Panc1 (cell line): ENCODE data around the gene IVNS1ABP. TPM values are rescaled to one million over a fixed set of nuclear protein-coding genes. Genes with fewer than 3 reads are reported as not detected.

Experiments
- ATAC-seq: fragments of 200-7000 bp; cut with Tn5 transposase; 2 replicates; pipeline ENCODE4 v1.9.1; 2020; ENCODE audit warnings: mild to moderate bottlenecking, moderate library complexity
- BruUV-seq: library from RNA; stranded (reverse); fragments of 400-500 nt; replicated peaks from 2 replicates; lab custom pipeline; 2021; lab: Mats Ljungman, UMichigan
- CTCF ChIA-PET: fragments of 300-600 bp; sonication (Branson Sonifier 250); formaldehyde crosslinking; loops from one replicate; lab custom pipeline; 2022; ENCODE audit warnings: antibody characterized with exemption; lab: Charles Lee
- POLR2A ChIA-PET: fragments of 300-600 bp; sonication (Branson Sonifier 250); formaldehyde crosslinking; loops from one replicate; lab custom pipeline; 2022; ENCODE audit warnings: antibody characterized with exemption; lab: Charles Lee
- DNase-seq: peaks from one replicate; pipeline ENCODE4 v3.0.0-alpha.2; 2010; ENCODE audit warnings: low read depth, low spot score
- H3K27ac ChIP-seq: 2 replicates; pipeline ENCODE4 v1.5.1; 2011; ENCODE audit warnings: mild to moderate bottlenecking, low read length, inconsistent platforms
- H3K27me3 ChIP-seq: fragments of 200-500 bp; sonication (Bioruptor generic); 2 replicates; pipeline ENCODE4 v1.6.0; 2014; ENCODE audit warnings: low read length, inconsistent platforms; ENCODE audit not compliant: control insufficient read depth, insufficient read depth
- H3K36me3 ChIP-seq: fragments of 200-500 bp; sonication (Bioruptor generic); 2 replicates; pipeline ENCODE4 v1.5.1; 2014; ENCODE audit warnings: inconsistent platforms, mild to moderate bottlenecking, low read length, moderate library complexity; ENCODE audit not compliant: control insufficient read depth, insufficient read depth
- H3K4me1 ChIP-seq: 2 replicates; pipeline ENCODE4 v1.5.1; 2011; ENCODE audit warnings: inconsistent platforms, mild to moderate bottlenecking, low read length, moderate library complexity; ENCODE audit not compliant: control insufficient read depth, insufficient read depth
- H3K4me3 ChIP-seq, 2 experiments: 2 replicates each; pipeline ENCODE4 v1.5.1; 2011 to 2012; ENCODE audit warnings: low read depth in 2 of 2, low read length in 2 of 2, mild to moderate bottlenecking in 2 of 2, inconsistent platforms in 1 of 2, moderate library complexity in 1 of 2
- H3K9me3 ChIP-seq: fragments of 200-500 bp; sonication (Bioruptor generic); 2 replicates; pipeline ENCODE4 v1.5.1; 2014; ENCODE audit warnings: low read depth, mild to moderate bottlenecking, inconsistent platforms, low read length, moderate library complexity; ENCODE audit not compliant: control insufficient read depth, insufficient read depth
- CTCF ChIP-seq: fragments of 450-650 bp; IDR thresholded peaks from 2 replicates; pipeline ENCODE4 v1.5.1; 2017; ENCODE audit warnings: mild to moderate bottlenecking
- POLR2AphosphoS5 ChIP-seq: IDR thresholded peaks from 2 replicates; pipeline ENCODE4 v1.6.1; 2012; ENCODE audit warnings: mild to moderate bottlenecking, low read depth, low read length, moderate library complexity
- REST ChIP-seq, 2 experiments: IDR thresholded peaks; 2 replicates each; pipeline ENCODE4 v1.6.1; 2011 to 2012; ENCODE audit warnings: low read depth in 2 of 2, control low read depth in 1 of 2, low read length in 1 of 2, mild to moderate bottlenecking in 1 of 2, moderate library complexity in 1 of 2; ENCODE audit not compliant: insufficient read depth in 1 of 2
- SIN3A ChIP-seq: IDR thresholded peaks from 2 replicates; pipeline ENCODE4 v1.6.1; 2012; ENCODE audit warnings: low read depth, mild to moderate bottlenecking, low read length, moderate library complexity, borderline replicate concordance; ENCODE audit not compliant: insufficient read depth
- TCF7L2 ChIP-seq: IDR thresholded peaks from 2 replicates; pipeline ENCODE4 v1.6.1; 2011; ENCODE audit warnings: mild to moderate bottlenecking, low read depth, low read length, inconsistent platforms
- in situ Hi-C: cut with HindIII; loops from 2 replicates; pipeline ENCODE4 v1.10.0; 2016; ENCODE audit warnings: low sequenced_read_pairs, low pct_unique_long_range_greater_than_20kb
- intact Hi-C: fragments of 100-400 bp; cut with micrococcal nuclease; formaldehyde crosslinking; loops from one replicate; pipeline ENCODE4 v1.10.0; 2022; ENCODE audit not compliant: unreplicated experiment
- total RNA-seq: library from RNA; stranded (reverse); gene quantifications from one replicate; pipeline ENCODE4 v1.2.1, GENCODE V29; 2021; ENCODE audit not compliant: unreplicated experiment

IVNS1ABP gene
- total RNA-seq, 1 experiment from 2014 or later, result 70.2 TPM

DNA sequence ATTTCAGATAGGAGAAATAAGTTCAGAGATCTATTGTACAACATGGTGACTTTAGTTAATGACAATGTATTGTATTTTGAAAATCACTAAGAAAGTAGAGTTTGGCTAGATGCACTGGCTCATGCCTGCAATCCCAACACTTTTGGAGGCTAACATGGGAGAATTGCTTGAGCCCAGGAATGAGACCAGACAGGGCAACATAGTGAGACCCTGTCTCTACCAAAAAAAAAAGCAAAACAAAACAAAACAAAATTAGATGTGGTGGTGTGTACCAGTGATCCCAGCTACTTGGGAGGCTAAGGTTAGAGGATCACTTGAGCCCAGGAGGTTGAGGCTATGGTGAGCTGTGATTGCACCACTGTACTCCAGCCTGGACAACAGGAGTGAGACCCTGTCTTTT, 27.2 kb downstream of the IVNS1ABP start:
- BruUV-seq, result no TSS peak
- Histone ChIP-seq H3K9me3 (no peaks in the 10 kb centered on the region), H3K27ac (no peak overlapping the region), H3K4me3 (no peak overlapping the region), H3K36me3 (peaks cover 2% of the 10 kb centered on the region; the same call in 1 of the 2 replicates), H3K4me1 (no peaks in the 10 kb centered on the region), H3K27me3 (no peaks in the 10 kb centered on the region)
- intact Hi-C loops, result no loop called here
- ChIA-PET CTCF (interaction anchor here (0.5 kb wide), 1 partner anchor 391 kb away, joined by 3 read pairs; no protein-coding TSS in a partner anchor), POLR2A (no interaction called here)
- TF ChIP-seq TCF7L2 (no peak), CTCF (no peak), REST (IDR thresholded peaks at IDR 0.05; ENCODE audit: insufficient read depth in 1 of 2, low read depth in 2 of 2, low read length in 1 of 2) (no peak), POLR2AphosphoS5 (0 out of 2 replicates have a peak, but pooled peaks have one; percentile 2), SIN3A (no peak)
- DNase-seq (no peak), ATAC-seq (no peak)
- in situ Hi-C loops, result no loop called here

DNA sequence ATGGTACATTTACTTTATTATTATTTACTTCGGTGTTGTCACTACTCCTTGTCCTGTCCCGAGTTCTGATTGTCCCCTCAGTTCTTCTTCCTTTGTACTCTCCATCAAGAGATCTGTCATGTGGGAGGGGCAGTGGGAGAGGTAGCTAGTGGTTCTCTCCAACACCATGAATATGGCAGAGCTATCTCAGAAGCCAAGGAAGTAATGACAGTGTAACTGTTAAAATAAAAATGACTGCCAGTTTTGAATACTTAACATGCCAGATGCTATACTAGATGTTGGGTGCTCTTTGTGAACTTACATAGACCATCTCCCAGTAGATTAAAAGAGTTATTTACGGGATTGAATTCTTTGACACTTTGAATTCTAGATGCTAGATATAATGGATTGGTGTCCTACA, 28.6 kb downstream of the IVNS1ABP start:
- TF ChIP-seq CTCF (no peak), TCF7L2 (no peak), SIN3A (no peak), POLR2AphosphoS5 (no peak), REST (IDR thresholded peaks at IDR 0.05; ENCODE audit: insufficient read depth in 1 of 2, low read depth in 2 of 2, low read length in 1 of 2) (no peak)
- POLR2A ChIA-PET, result no interaction called here
- H3K4me3 ChIP-seq, result no peak overlapping the region
- no TSS peak for BruUV-seq
- no peaks in the 10 kb centered on the region for H3K9me3 ChIP-seq
- intact Hi-C loops (no loop called here), in situ Hi-C loops (no loop called here)
- H3K27ac ChIP-seq, result no peak overlapping the region
- H3K27me3 ChIP-seq, result no peaks in the 10 kb centered on the region
- CTCF ChIA-PET, result no interaction called here
- DNase-seq (no peak), ATAC-seq (no peak)
- H3K36me3 ChIP-seq, result no peaks in the 10 kb centered on the region
- H3K4me1 ChIP-seq, result no peaks in the 10 kb centered on the region
